COLO668 (cell line): Measurements from ENCODE around the gene CABCOCO1.

Source experiments
- DNase-seq: peaks from one replicate; lab custom pipeline; 2025; ENCODE audit not compliant: unreplicated experiment; lab: John Stamatoyannopoulos, UW

Gene CABCOCO1

DNA sequence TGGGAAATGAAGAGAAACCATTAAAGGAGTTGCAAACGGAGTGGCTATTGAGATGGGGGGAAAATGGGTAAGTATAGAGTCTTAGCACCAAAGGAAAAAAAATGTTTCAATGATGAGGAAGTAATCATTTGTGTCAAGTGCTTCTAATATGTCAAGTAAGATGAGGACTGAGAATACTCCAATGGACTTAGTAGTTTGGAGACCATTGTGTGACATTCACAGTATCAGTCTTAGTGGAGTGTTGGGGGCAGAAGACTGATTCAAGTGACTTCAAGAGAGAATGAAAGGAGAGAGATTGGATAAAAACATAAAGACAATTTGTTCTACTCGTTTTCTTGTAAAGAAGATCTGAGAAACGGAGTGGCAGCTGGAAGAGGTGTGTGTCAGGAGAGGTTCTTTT is 150.2 kb downstream of the CABCOCO1 start:
- DNase-seq = no peak

DNA sequence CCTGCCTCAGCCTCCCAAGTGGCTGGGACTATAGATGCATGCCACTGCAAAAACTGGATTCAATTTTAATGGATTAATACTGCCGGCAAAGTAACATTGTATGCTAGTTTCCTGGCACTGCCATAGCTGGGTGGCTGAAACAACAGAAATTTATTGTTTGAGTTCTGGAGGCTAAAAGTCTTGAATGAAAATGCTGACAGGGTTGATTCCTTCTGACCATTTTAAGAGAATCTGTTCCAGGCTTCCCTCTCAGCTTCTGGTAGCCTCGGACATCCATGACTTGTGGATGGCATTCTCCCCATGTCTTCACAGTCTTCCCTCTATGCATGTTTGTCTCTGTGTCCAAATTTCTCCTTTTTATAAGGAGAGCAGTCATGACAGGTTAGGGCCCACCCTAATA is 151.4 kb downstream of the CABCOCO1 start:
- no peak for DNase-seq

DNA sequence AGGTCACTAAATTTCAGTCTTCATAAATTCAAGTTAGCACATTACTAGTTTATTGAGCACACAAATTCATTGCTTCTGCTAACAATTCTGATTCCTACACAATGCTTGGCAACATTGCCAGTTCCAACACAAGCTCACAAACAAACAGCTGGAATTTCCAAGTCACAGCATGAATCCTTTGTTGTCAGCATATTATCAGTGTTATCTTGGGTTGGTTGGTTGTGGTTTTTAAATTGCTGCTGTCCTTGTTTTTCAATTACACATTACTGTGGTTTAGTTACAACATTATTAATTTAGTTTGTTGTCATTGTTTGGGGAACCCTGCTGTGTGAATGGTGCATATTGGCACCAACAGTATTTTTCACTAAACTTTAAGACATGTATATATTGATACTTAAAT is 152.8 kb downstream of the CABCOCO1 start:
- no peak for DNase-seq
